Ectodermal cell (in vitro differentiated cells): ENCODE measurements around the gene CMSS1.
"Not testable (repeated sequence)": the region's sequence is repeated elsewhere in the genome, so short reads cannot be mapped to it uniquely, and the experiment has no call there.

Experiments
- H3K27ac ChIP-seq: 2 replicates; pipeline ENCODE4 v1.7.0; 2013; ENCODE audit warnings: mild to moderate bottlenecking, low read depth, low read length; ENCODE audit not compliant: insufficient read depth, poor library complexity, severe bottlenecking
- H3K27me3 ChIP-seq: 2 replicates; pipeline ENCODE4 v1.7.0; 2013; ENCODE audit warnings: mild to moderate bottlenecking, low read length; ENCODE audit not compliant: insufficient read depth, control insufficient read depth, poor library complexity, severe bottlenecking
- H3K36me3 ChIP-seq: one replicate; pipeline ENCODE4 v1.7.0; 2013; ENCODE audit warnings: low read length; ENCODE audit not compliant: control insufficient read depth, insufficient read depth
- H3K4me1 ChIP-seq: one replicate; pipeline ENCODE4 v1.7.0; 2013; ENCODE audit warnings: low read length; ENCODE audit not compliant: control insufficient read depth, insufficient read depth
- H3K4me3 ChIP-seq: 2 replicates; pipeline ENCODE4 v1.7.0; 2013; ENCODE audit warnings: low read depth, low read length, control low read depth; ENCODE audit not compliant: insufficient read depth
- H3K9me3 ChIP-seq: 2 replicates; pipeline ENCODE4 v1.7.0; 2013; ENCODE audit warnings: mild to moderate bottlenecking, low read length, moderate library complexity; ENCODE audit not compliant: control insufficient read depth
- WGBS, 2 experiments: methylation state at CpG; one replicate each; pipeline ENCODE4 v1.1.7; 2013; ENCODE audit warnings: missing lambda C conversion rate in 2 of 2; 5-methylcytosine and 5-hydroxymethylcytosine counted together

CMSS1 gene

GRCh38 chr3:99837715-99838114 is 20.1 kb downstream of the CMSS1 start:
- H3K27me3 ChIP-seq: no peaks in the 10 kb centered on the region
- no peaks in the 10 kb centered on the region for H3K9me3 ChIP-seq
- H3K4me1 ChIP-seq: no peaks in the 10 kb centered on the region
- H3K27ac ChIP-seq: no peak overlapping the region
- no peak overlapping the region for H3K4me3 ChIP-seq
- no peaks in the 10 kb centered on the region for H3K36me3 ChIP-seq
- WGBS, 2 experiments: 93 to 96% methylated on average over 1 of the region's 1 CpG

GRCh38 chr3:99838755-99839154 is 21.1 kb downstream of the CMSS1 start:
- no peaks in the 10 kb centered on the region for H3K27me3 ChIP-seq
- no peaks in the 10 kb centered on the region for H3K36me3 ChIP-seq
- peaks cover 4% of the 10 kb centered on the region for H3K4me1 ChIP-seq
- H3K27ac ChIP-seq: no peak overlapping the region
- no peak overlapping the region for H3K4me3 ChIP-seq
- no peaks in the 10 kb centered on the region for H3K9me3 ChIP-seq

GRCh38 chr3:99839613-99840012 is 22.0 kb downstream of the CMSS1 start:
- no peak overlapping the region for H3K4me3 ChIP-seq
- no peaks in the 10 kb centered on the region for H3K36me3 ChIP-seq
- H3K4me1 ChIP-seq: peaks cover 4% of the 10 kb centered on the region
- no peaks in the 10 kb centered on the region for H3K27me3 ChIP-seq
- WGBS, 2 experiments: 57 to 100% methylated on average over 1 of the region's 1 CpG
- no peak overlapping the region for H3K27ac ChIP-seq
- no peaks in the 10 kb centered on the region for H3K9me3 ChIP-seq

- H3K36me3 ChIP-seq, H3K4me1 ChIP-seq, H3K4me3 ChIP-seq, H3K9me3 ChIP-seq, H3K27ac ChIP-seq, H3K27me3 ChIP-seq: not testable (repeated sequence)
- WGBS, 2 experiments: 93 to 97% methylated on average over 4 of the region's 4 CpGs
Measured at GRCh38 chr3:99841949-99842348, 24.3 kb downstream of the CMSS1 start.

GRCh38 chr3:99842826-99843589 is 25.3 kb downstream of the CMSS1 start:
- H3K36me3 ChIP-seq: no peaks in the 10 kb centered on the region
- WGBS, 2 experiments: 52 to 80% methylated on average over 1 to 2 of the region's 2 CpGs
- no peak overlapping the region for H3K27ac ChIP-seq
- peaks cover 7% of the 10 kb centered on the region for H3K4me1 ChIP-seq
- H3K9me3 ChIP-seq: no peaks in the 10 kb centered on the region
- H3K27me3 ChIP-seq: no peaks in the 10 kb centered on the region
- no peak overlapping the region for H3K4me3 ChIP-seq

- H3K36me3 ChIP-seq: no peaks in the 10 kb centered on the region
- H3K4me3 ChIP-seq: no peak overlapping the region
- H3K9me3 ChIP-seq: no peaks in the 10 kb centered on the region
- no peaks in the 10 kb centered on the region for H3K27me3 ChIP-seq
- 84% methylated on average over 10 of the region's 10 CpGs for WGBS, 2 experiments
- H3K4me1 ChIP-seq: peaks cover 7% of the 10 kb centered on the region
- H3K27ac ChIP-seq: no peak overlapping the region
Measured at GRCh38 chr3:99843590-99844258, 26.1 kb downstream of the CMSS1 start.

GRCh38 chr3:99845331-99845730 is 27.7 kb downstream of the CMSS1 start:
- 88 to 96% methylated on average over 2 to 3 of the region's 4 CpGs for WGBS, 2 experiments
- no peak overlapping the region for H3K27ac ChIP-seq
- H3K27me3 ChIP-seq: no peaks in the 10 kb centered on the region

GRCh38 chr3:99845999-99846398 is 28.3 kb downstream of the CMSS1 start:
- no peak overlapping the region for H3K27ac ChIP-seq

More at GRCh38 chr3:99845331-99845730, 27.7 kb downstream of the CMSS1 start:
- H3K4me1 ChIP-seq: peaks cover 7% of the 10 kb centered on the region
- no peak overlapping the region for H3K4me3 ChIP-seq
- no peaks in the 10 kb centered on the region for H3K9me3 ChIP-seq
- H3K36me3 ChIP-seq: no peaks in the 10 kb centered on the region

GRCh38 chr3:99846477-99847160 is 29.0 kb downstream of the CMSS1 start:
- Histone ChIP-seq H3K9me3 (no peaks in the 10 kb centered on the region), H3K36me3 (no peaks in the 10 kb centered on the region), H3K4me1 (peaks cover 12% of the 10 kb centered on the region), H3K27ac (no peak overlapping the region), H3K4me3 (no peak overlapping the region), H3K27me3 (no peaks in the 10 kb centered on the region)
- WGBS, 2 experiments: 84 to 85% methylated on average over 5 to 6 of the region's 6 CpGs

More at GRCh38 chr3:99845999-99846398, 28.3 kb downstream of the CMSS1 start:
- 71 to 98% methylated on average over 1 to 2 of the region's 2 CpGs for WGBS, 2 experiments
- no peaks in the 10 kb centered on the region for H3K36me3 ChIP-seq
- no peaks in the 10 kb centered on the region for H3K9me3 ChIP-seq
- H3K4me1 ChIP-seq: peaks cover 12% of the 10 kb centered on the region
- H3K4me3 ChIP-seq: no peak overlapping the region
- no peaks in the 10 kb centered on the region for H3K27me3 ChIP-seq

- 96 to 97% methylated on average over 6 of the region's 6 CpGs for WGBS, 2 experiments
- Histone ChIP-seq H3K9me3 (no peaks in the 10 kb centered on the region), H3K4me1 (peaks cover 11% of the 10 kb centered on the region), H3K27me3 (no peaks in the 10 kb centered on the region), H3K36me3 (no peaks in the 10 kb centered on the region), H3K27ac (no peak overlapping the region), H3K4me3 (no peak overlapping the region)
Measured at GRCh38 chr3:99848433-99848832, 30.8 kb downstream of the CMSS1 start.
